HCT116 (cell line): Measurements from ENCODE around the gene SCAF4. TPM values are rescaled to one million over a fixed set of nuclear protein-coding genes. Genes with fewer than 3 reads are reported as not detected.

ENCODE experiments used
- ATAC-seq: fragments of 200-7000 bp; cut with Tn5 transposase; 2 replicates; pipeline ENCODE4 v1.9.1; 2020; ENCODE audit warnings: mild to moderate bottlenecking, moderate library complexity
- BruUV-seq: library from RNA; stranded (reverse); fragments of 400-500 nt; replicated peaks from 2 replicates; lab custom pipeline; 2021; lab: Mats Ljungman, UMichigan
- CTCF ChIA-PET: fragments of 300-600 bp; sonication (Branson Sonifier 250); formaldehyde crosslinking; loops from one replicate; lab custom pipeline; 2021; ENCODE audit warnings: antibody characterized with exemption; lab: Charles Lee
- POLR2A ChIA-PET: fragments of 300-600, 350-600 bp; sonication (Branson Sonifier 250); formaldehyde crosslinking; loops from one replicate; lab custom pipeline; 2021; ENCODE audit warnings: antibody characterized with exemption; lab: Charles Lee
- RAD21 ChIA-PET, 2 experiments: fragments of 300-600 bp; sonication (Branson Sonifier 250); formaldehyde crosslinking; loops; one replicate each; lab custom pipeline; 2023; ENCODE audit warnings: low total read pairs in 2 of 2; ENCODE audit not compliant: uncharacterized antibody in 2 of 2, unreplicated experiment in 2 of 2, low non-redundant PET in 1 of 2; lab: Charles Lee
- DNase-seq: peaks from one replicate; pipeline ENCODE4 v3.0.0-alpha.2; 2010; ENCODE audit warnings: low read depth, low spot score
- H2AFZ ChIP-seq: fragments of 200-600 bp; shearing (Covaris generic), sonication (generic); 2 replicates; pipeline ENCODE4 v1.6.1; 2017; ENCODE audit warnings: low read depth, mixed run types, mixed read lengths, antibody characterized with exemption, low read length; ENCODE audit not compliant: poor library complexity, severe bottlenecking
- H3K27ac ChIP-seq: 2 replicates; pipeline ENCODE4 v1.5.1; 2012; ENCODE audit warnings: low read depth, low read length
- H3K27me3 ChIP-seq: fragments of 200-600 bp; sonication (generic); 2 replicates; pipeline ENCODE4 v1.6.1; 2016; ENCODE audit warnings: mixed run types, low read length, mixed read lengths; ENCODE audit not compliant: insufficient read depth
- H3K36me3 ChIP-seq, 2 experiments: fragments of 200-500 bp in 1 of 2; fragments of 200-600 bp in 1 of 2; sonication (Bioruptor generic) in 1 of 2; sonication (generic) in 1 of 2; 2 replicates each; pipeline versions ENCODE4 v1.5.1 to v1.6.1; 2014 to 2016; ENCODE audit warnings: low read length in 2 of 2, inconsistent platforms in 1 of 2, mixed read lengths in 1 of 2, mixed run types in 1 of 2; ENCODE audit not compliant: insufficient read depth in 2 of 2, control insufficient read depth in 1 of 2
- H3K4me1 ChIP-seq, 2 experiments: fragments of 200-600 bp in 1 of 2; sonication (generic) in 1 of 2; 2 replicates each; pipeline versions ENCODE4 v1.5.1 to v1.6.1; 2012 to 2017; ENCODE audit warnings: low read length in 2 of 2, inconsistent platforms in 1 of 2, mild to moderate bottlenecking in 1 of 2, mixed read lengths in 1 of 2, mixed run types in 1 of 2, moderate library complexity in 1 of 2; ENCODE audit not compliant: insufficient read depth in 2 of 2, control insufficient read depth in 1 of 2
- H3K4me2 ChIP-seq: fragments of 200-600 bp; sonication (generic); 2 replicates; pipeline ENCODE4 v1.6.1; 2017; ENCODE audit warnings: mixed run types, low read length, mixed read lengths
- H3K4me3 ChIP-seq, 2 experiments: fragments of 200-600 bp in 1 of 2; sonication (generic) in 1 of 2; replicated peaks in 1 of 2; 2 replicates each; pipeline ENCODE4 v1.5.1; 2011 to 2016; ENCODE audit warnings: low read length in 2 of 2, control low read depth in 1 of 2, low read depth in 1 of 2, mild to moderate bottlenecking in 1 of 2, mixed read lengths in 1 of 2, mixed run types in 1 of 2
- H3K79me2 ChIP-seq: fragments of 200-600 bp; sonication (generic); 2 replicates; pipeline ENCODE4 v1.6.1; 2017; ENCODE audit warnings: mild to moderate bottlenecking, mixed run types, low read length, moderate library complexity, mixed read lengths; ENCODE audit not compliant: insufficient read depth
- H3K9ac ChIP-seq: fragments of 200-600 bp; sonication (generic); 2 replicates; pipeline ENCODE4 v1.6.1; 2016; ENCODE audit warnings: low read length, mixed read lengths
- H3K9me2 ChIP-seq: fragments of 200-600 bp; sonication (generic), shearing (Covaris generic); 2 replicates; pipeline ENCODE4 v1.6.1; 2017; ENCODE audit warnings: mixed run types, mild to moderate bottlenecking, moderate library complexity; ENCODE audit not compliant: insufficient read depth
- H3K9me3 ChIP-seq, 2 experiments: fragments of 200-500 bp in 1 of 2; fragments of 200-600 bp in 1 of 2; sonication (Bioruptor generic) in 1 of 2; sonication (generic) in 1 of 2; 2 replicates each; pipeline ENCODE4 v1.6.1; 2014 to 2017; ENCODE audit warnings: low read length in 2 of 2, mixed read lengths in 2 of 2, inconsistent platforms in 1 of 2, low read depth in 1 of 2, mild to moderate bottlenecking in 1 of 2, mixed run types in 1 of 2, moderate library complexity in 1 of 2; ENCODE audit not compliant: control insufficient read depth in 1 of 2, insufficient read depth in 1 of 2
- H4K20me1 ChIP-seq: fragments of 200-600 bp; sonication (generic), shearing (Covaris generic); 2 replicates; pipeline ENCODE4 v1.6.1; 2017; ENCODE audit warnings: mixed run types, mild to moderate bottlenecking, moderate library complexity; ENCODE audit not compliant: insufficient read depth
- CEBPB ChIP-seq: IDR thresholded peaks from 2 replicates; pipeline ENCODE4 v1.6.1; 2012; ENCODE audit warnings: low read depth
- EGR1 ChIP-seq: IDR thresholded peaks from 2 replicates; pipeline ENCODE4 v1.6.1; 2012; ENCODE audit warnings: low read depth
- EZH2 ChIP-seq: fragments of 200-600 bp; sonication (generic); IDR thresholded peaks from 2 replicates; pipeline ENCODE4 v1.6.1; 2017; ENCODE audit warnings: antibody characterized with exemption, mixed run types
- EZH2phosphoT487 ChIP-seq: fragments of 200-600 bp; IDR thresholded peaks from 2 replicates; pipeline ENCODE4 v1.6.1; 2018; ENCODE audit warnings: antibody characterized with exemption, borderline replicate concordance
- POLR2A ChIP-seq: IDR thresholded peaks from 2 replicates; pipeline ENCODE4 v1.7.0; 2011; ENCODE audit warnings: borderline replicate concordance; ENCODE audit not compliant: insufficient read depth, insufficient read length; ENCODE audit errors: extremely low read depth
- SP1 ChIP-seq: IDR thresholded peaks from 2 replicates; pipeline ENCODE4 v1.6.1; 2012; ENCODE audit warnings: low read depth
- SRF ChIP-seq: IDR thresholded peaks from 2 replicates; pipeline ENCODE4 v1.6.1; 2012; ENCODE audit warnings: low read depth
- YY1 ChIP-seq: IDR thresholded peaks from 2 replicates; pipeline ENCODE4 v1.6.1; 2011; ENCODE audit warnings: low read length, low read depth, moderate library complexity, mild to moderate bottlenecking; ENCODE audit not compliant: insufficient replicate concordance; ENCODE audit errors: extremely low read depth
- ZNF274 ChIP-seq: fragments of 200-500 bp; sonication (Bioruptor generic); IDR thresholded peaks from 2 replicates; pipeline ENCODE4 v1.6.1; 2014; ENCODE audit warnings: mild to moderate bottlenecking, low read depth, low read length, inconsistent platforms
- intact Hi-C: fragments of 100-400 bp; cut with micrococcal nuclease; formaldehyde crosslinking; loops from 2 replicates; pipeline ENCODE4 v1.10.0; 2022
- total RNA-seq: library from RNA; stranded (reverse); gene quantifications from one replicate; pipeline ENCODE4 v1.2.1, GENCODE V29; 2021; ENCODE audit not compliant: unreplicated experiment
- TF ChIP-seq, protein P1 (sequence below): IDR thresholded peaks from 2 replicates; pipeline ENCODE4 v1.6.1; 2012; ENCODE audit warnings: low read depth
- TF ChIP-seq, protein P2 (sequence below): IDR thresholded peaks from 2 replicates; pipeline ENCODE4 v1.6.1; 2012
- TF ChIP-seq, protein P3 (sequence below): IDR thresholded peaks from 2 replicates; pipeline ENCODE4 v1.6.1; 2011; ENCODE audit warnings: mild to moderate bottlenecking, low read length, moderate library complexity; ENCODE audit not compliant: insufficient replicate concordance; ENCODE audit errors: extremely low read depth
- TF ChIP-seq, protein P4 (sequence below), 3 experiments: fragments of 200-600 bp in 1 of 3; sonication (generic) in 1 of 3; IDR thresholded peaks in 2 of 3; conservative IDR thresholded peaks in 1 of 3; 2 replicates each; pipeline ENCODE4 v1.5.1; 2012 to 2017; ENCODE audit warnings: low read depth in 2 of 3, low read length in 2 of 3, antibody characterized with exemption in 1 of 3, borderline replicate concordance in 1 of 3, control low read depth in 1 of 3, mild to moderate bottlenecking in 1 of 3, mixed read lengths in 1 of 3, mixed run types in 1 of 3, moderate library complexity in 1 of 3; ENCODE audit not compliant: insufficient read depth in 1 of 3

Gene SCAF4
- total RNA-seq, 1 experiment from 2014 or later: 31.1 TPM

GRCh38 chr21:31727181-31727580, 4.7 kb downstream of the SCAF4 start (continued):
- TF ChIP-seq, protein P1, sequence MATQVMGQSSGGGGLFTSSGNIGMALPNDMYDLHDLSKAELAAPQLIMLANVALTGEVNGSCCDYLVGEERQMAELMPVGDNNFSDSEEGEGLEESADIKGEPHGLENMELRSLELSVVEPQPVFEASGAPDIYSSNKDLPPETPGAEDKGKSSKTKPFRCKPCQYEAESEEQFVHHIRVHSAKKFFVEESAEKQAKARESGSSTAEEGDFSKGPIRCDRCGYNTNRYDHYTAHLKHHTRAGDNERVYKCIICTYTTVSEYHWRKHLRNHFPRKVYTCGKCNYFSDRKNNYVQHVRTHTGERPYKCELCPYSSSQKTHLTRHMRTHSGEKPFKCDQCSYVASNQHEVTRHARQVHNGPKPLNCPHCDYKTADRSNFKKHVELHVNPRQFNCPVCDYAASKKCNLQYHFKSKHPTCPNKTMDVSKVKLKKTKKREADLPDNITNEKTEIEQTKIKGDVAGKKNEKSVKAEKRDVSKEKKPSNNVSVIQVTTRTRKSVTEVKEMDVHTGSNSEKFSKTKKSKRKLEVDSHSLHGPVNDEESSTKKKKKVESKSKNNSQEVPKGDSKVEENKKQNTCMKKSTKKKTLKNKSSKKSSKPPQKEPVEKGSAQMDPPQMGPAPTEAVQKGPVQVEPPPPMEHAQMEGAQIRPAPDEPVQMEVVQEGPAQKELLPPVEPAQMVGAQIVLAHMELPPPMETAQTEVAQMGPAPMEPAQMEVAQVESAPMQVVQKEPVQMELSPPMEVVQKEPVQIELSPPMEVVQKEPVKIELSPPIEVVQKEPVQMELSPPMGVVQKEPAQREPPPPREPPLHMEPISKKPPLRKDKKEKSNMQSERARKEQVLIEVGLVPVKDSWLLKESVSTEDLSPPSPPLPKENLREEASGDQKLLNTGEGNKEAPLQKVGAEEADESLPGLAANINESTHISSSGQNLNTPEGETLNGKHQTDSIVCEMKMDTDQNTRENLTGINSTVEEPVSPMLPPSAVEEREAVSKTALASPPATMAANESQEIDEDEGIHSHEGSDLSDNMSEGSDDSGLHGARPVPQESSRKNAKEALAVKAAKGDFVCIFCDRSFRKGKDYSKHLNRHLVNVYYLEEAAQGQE: no peak
- TF ChIP-seq EGR1 (no peak), POLR2A (no peak)
- TF ChIP-seq, protein P2, sequence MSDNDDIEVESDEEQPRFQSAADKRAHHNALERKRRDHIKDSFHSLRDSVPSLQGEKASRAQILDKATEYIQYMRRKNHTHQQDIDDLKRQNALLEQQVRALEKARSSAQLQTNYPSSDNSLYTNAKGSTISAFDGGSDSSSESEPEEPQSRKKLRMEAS: no peak

GRCh38 chr21:31726407-31726806, 5.5 kb downstream of the SCAF4 start:
- RAD21 ChIA-PET: no interaction called here
- peaks cover 51% of the 10 kb centered on the region; the same call in 1 of the 2 replicates for H4K20me1 ChIP-seq
- H3K9ac ChIP-seq: no peak overlapping the region
- no peak overlapping the region for H2AFZ ChIP-seq
- POLR2A ChIA-PET: no interaction called here
- H3K9me3 ChIP-seq: no peaks in the 10 kb centered on the region
- DNase-seq (no peak), ATAC-seq (no peak)
- no peak overlapping the region for H3K4me3 ChIP-seq
- BruUV-seq: no TSS peak
- H3K36me3 ChIP-seq: no peaks in the 10 kb centered on the region
- no peaks in the 10 kb centered on the region for H3K9me2 ChIP-seq
- H3K27me3 ChIP-seq: no peaks in the 10 kb centered on the region
- intact Hi-C loops: no loop called here
- no peak overlapping the region for H3K27ac ChIP-seq
- peaks cover 10 to 18% of the 10 kb centered on the region in 2 experiments for H3K4me1 ChIP-seq
- CTCF ChIA-PET: no interaction called here
- H3K4me2 ChIP-seq: no peak overlapping the region
- H3K79me2 ChIP-seq: peaks cover 100% of the 10 kb centered on the region
- no peak for TF ChIP-seq CEBPB
- TF ChIP-seq SP1: no peak
- TF ChIP-seq, protein P3, sequence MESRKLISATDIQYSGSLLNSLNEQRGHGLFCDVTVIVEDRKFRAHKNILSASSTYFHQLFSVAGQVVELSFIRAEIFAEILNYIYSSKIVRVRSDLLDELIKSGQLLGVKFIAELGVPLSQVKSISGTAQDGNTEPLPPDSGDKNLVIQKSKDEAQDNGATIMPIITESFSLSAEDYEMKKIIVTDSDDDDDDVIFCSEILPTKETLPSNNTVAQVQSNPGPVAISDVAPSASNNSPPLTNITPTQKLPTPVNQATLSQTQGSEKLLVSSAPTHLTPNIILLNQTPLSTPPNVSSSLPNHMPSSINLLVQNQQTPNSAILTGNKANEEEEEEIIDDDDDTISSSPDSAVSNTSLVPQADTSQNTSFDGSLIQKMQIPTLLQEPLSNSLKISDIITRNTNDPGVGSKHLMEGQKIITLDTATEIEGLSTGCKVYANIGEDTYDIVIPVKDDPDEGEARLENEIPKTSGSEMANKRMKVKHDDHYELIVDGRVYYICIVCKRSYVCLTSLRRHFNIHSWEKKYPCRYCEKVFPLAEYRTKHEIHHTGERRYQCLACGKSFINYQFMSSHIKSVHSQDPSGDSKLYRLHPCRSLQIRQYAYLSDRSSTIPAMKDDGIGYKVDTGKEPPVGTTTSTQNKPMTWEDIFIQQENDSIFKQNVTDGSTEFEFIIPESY: no peak
- no peak for TF ChIP-seq SRF
- no peak for TF ChIP-seq EZH2phosphoT487
- TF ChIP-seq, protein P1: no peak
- TF ChIP-seq, protein P4, sequence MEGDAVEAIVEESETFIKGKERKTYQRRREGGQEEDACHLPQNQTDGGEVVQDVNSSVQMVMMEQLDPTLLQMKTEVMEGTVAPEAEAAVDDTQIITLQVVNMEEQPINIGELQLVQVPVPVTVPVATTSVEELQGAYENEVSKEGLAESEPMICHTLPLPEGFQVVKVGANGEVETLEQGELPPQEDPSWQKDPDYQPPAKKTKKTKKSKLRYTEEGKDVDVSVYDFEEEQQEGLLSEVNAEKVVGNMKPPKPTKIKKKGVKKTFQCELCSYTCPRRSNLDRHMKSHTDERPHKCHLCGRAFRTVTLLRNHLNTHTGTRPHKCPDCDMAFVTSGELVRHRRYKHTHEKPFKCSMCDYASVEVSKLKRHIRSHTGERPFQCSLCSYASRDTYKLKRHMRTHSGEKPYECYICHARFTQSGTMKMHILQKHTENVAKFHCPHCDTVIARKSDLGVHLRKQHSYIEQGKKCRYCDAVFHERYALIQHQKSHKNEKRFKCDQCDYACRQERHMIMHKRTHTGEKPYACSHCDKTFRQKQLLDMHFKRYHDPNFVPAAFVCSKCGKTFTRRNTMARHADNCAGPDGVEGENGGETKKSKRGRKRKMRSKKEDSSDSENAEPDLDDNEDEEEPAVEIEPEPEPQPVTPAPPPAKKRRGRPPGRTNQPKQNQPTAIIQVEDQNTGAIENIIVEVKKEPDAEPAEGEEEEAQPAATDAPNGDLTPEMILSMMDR (IDR thresholded peaks at IDR 0.05 in 2 of 3, conservative IDR thresholded peaks at IDR 0.05 in 1 of 3; ENCODE audit: borderline replicate concordance in 1 of 3, insufficient read depth in 1 of 3, low read depth in 2 of 3, low read length in 2 of 3): no peak
- TF ChIP-seq ZNF274: no peak
- no peak for TF ChIP-seq YY1
- TF ChIP-seq EGR1: no peak
- no peak for TF ChIP-seq EZH2
